SU-DHL-6 (cell line): Measurements from ENCODE around the gene CYSTM1.

Source experiments
- H2AFZ ChIP-seq: fragments of 200-600 bp; sonication (generic); 2 replicates; pipeline ENCODE4 v1.6.1; 2014; ENCODE audit warnings: low read depth, mild to moderate bottlenecking, moderate library complexity, mixed read lengths, antibody characterized with exemption, low read length; ENCODE audit not compliant: severe bottlenecking
- H3F3A ChIP-seq: fragments of 200-600 bp; shearing (Covaris generic); 2 replicates; pipeline ENCODE4 v1.6.0; 2016; ENCODE audit warnings: antibody characterized with exemption, mild to moderate bottlenecking; ENCODE audit not compliant: insufficient read depth
- H3K27ac ChIP-seq: fragments of 200-600 bp; sonication (generic); 2 replicates; pipeline ENCODE4 v1.5.1; 2016; ENCODE audit warnings: low read depth, mild to moderate bottlenecking, low read length, moderate library complexity, mixed read lengths
- H3K27me3 ChIP-seq: fragments of 200-600 bp; sonication (generic), shearing (Covaris generic); 2 replicates; pipeline ENCODE4 v1.6.0; 2014; ENCODE audit warnings: mild to moderate bottlenecking, low read length
- H3K36me3 ChIP-seq: fragments of 200-600 bp; sonication (generic); 2 replicates; pipeline ENCODE4 v1.6.1; 2014; ENCODE audit warnings: mild to moderate bottlenecking, low read length, mixed read lengths
- H3K4me2 ChIP-seq: fragments of 300-600, 200-600 bp; shearing (Covaris generic), sonication (generic); 2 replicates; pipeline ENCODE4 v1.6.0; 2014; ENCODE audit warnings: low read length, low read depth, mild to moderate bottlenecking; ENCODE audit not compliant: poor library complexity, severe bottlenecking
- H3K4me3 ChIP-seq: fragments of 200-600 bp; sonication (generic); 2 replicates; pipeline ENCODE4 v1.5.1; 2014; ENCODE audit warnings: antibody characterized with exemption, low read length, mild to moderate bottlenecking, mixed read lengths; ENCODE audit not compliant: insufficient read depth, poor library complexity, severe bottlenecking
- H3K79me2 ChIP-seq: fragments of 200-600 bp; sonication (generic); 2 replicates; pipeline ENCODE4 v1.6.1; 2014; ENCODE audit warnings: mild to moderate bottlenecking, low read length, moderate library complexity; ENCODE audit not compliant: insufficient read depth
- H3K9ac ChIP-seq: fragments of 200-600 bp; sonication (generic); 2 replicates; pipeline ENCODE4 v1.7.0; 2014; ENCODE audit warnings: mild to moderate bottlenecking, low read length
- H3K9me2 ChIP-seq: fragments of 200-600 bp; sonication (generic); replicated peaks from 2 replicates; pipeline ENCODE4 v1.6.1; 2014; ENCODE audit warnings: low read length; ENCODE audit not compliant: insufficient read depth
- H3K9me3 ChIP-seq: fragments of 200-600 bp; sonication (generic); 2 replicates; pipeline ENCODE4 v1.6.1; 2014; ENCODE audit warnings: low read length, mixed read lengths; ENCODE audit not compliant: insufficient read depth
- H4K20me1 ChIP-seq: fragments of 200-600 bp; sonication (generic); 2 replicates; pipeline ENCODE4 v1.6.1; 2014; ENCODE audit warnings: low read depth, mild to moderate bottlenecking, antibody characterized with exemption, low read length, moderate library complexity, mixed read lengths
- CTCF ChIP-seq: fragments of 200-600 bp; sonication (generic); IDR thresholded peaks from one replicate; pipeline ENCODE4 v1.5.1; 2017; ENCODE audit warnings: antibody characterized with exemption, mild to moderate bottlenecking, low read length, moderate library complexity; ENCODE audit not compliant: insufficient read depth, poor library complexity, severe bottlenecking
- EZH2phosphoT487 ChIP-seq: fragments of 200-600 bp; sonication (generic), shearing (Covaris generic); conservative IDR thresholded peaks from 2 replicates; pipeline ENCODE4 v1.6.1; 2018; ENCODE audit warnings: mild to moderate bottlenecking, antibody characterized with exemption, low read length, moderate library complexity, mixed read lengths

CYSTM1 gene

GRCh38 chr5:140220698-140221064 lies 45.7 kb downstream of the CYSTM1 start:
- H3K79me2 ChIP-seq, result no peaks in the 10 kb centered on the region
- no peak overlapping the region for H3K4me2 ChIP-seq
- no peaks in the 10 kb centered on the region for H4K20me1 ChIP-seq
- H3K4me3 ChIP-seq, result no peak overlapping the region
- H3F3A ChIP-seq, result no peaks in the 10 kb centered on the region
- H3K9me3 ChIP-seq, result no peaks in the 10 kb centered on the region
- H3K27ac ChIP-seq, result no peak overlapping the region
- H3K9ac ChIP-seq, result no peak overlapping the region
- no peaks in the 10 kb centered on the region for H3K36me3 ChIP-seq
- H2AFZ ChIP-seq, result no peak overlapping the region
- H3K27me3 ChIP-seq, result no peaks in the 10 kb centered on the region
- H3K9me2 ChIP-seq, result no peaks in the 10 kb centered on the region
- TF ChIP-seq EZH2phosphoT487 (no peak), CTCF (no peak)

- Histone ChIP-seq H3K9me2 (no peaks in the 10 kb centered on the region), H3F3A (no peaks in the 10 kb centered on the region), H3K36me3 (no peaks in the 10 kb centered on the region), H3K27ac (no peak overlapping the region), H3K9ac (no peak overlapping the region), H3K4me3 (no peak overlapping the region), H3K4me2 (no peak overlapping the region), H3K27me3 (no peaks in the 10 kb centered on the region), H2AFZ (no peak overlapping the region), H3K9me3 (no peaks in the 10 kb centered on the region), H4K20me1 (no peaks in the 10 kb centered on the region), H3K79me2 (no peaks in the 10 kb centered on the region)
- TF ChIP-seq EZH2phosphoT487, result no peak
- TF ChIP-seq CTCF, result no peak
Observed at GRCh38 chr5:140221697-140222223, 46.8 kb downstream of the CYSTM1 start.

- Histone ChIP-seq H3K36me3 (no peaks in the 10 kb centered on the region), H3K79me2 (no peaks in the 10 kb centered on the region), H3K27me3 (no peaks in the 10 kb centered on the region), H3K4me3 (no peak overlapping the region), H3K4me2 (no peak overlapping the region), H4K20me1 (no peaks in the 10 kb centered on the region), H3K9ac (no peak overlapping the region), H3K27ac (no peak overlapping the region), H3F3A (no peaks in the 10 kb centered on the region), H3K9me2 (no peaks in the 10 kb centered on the region), H2AFZ (no peak overlapping the region), H3K9me3 (no peaks in the 10 kb centered on the region)
- no peak for TF ChIP-seq EZH2phosphoT487
- TF ChIP-seq CTCF, result no peak
Observed at GRCh38 chr5:140222416-140222815, 47.4 kb downstream of the CYSTM1 start.

GRCh38 chr5:140223567-140223966 lies 48.6 kb downstream of the CYSTM1 start:
- Histone ChIP-seq H3F3A (no peaks in the 10 kb centered on the region), H3K4me2 (no peak overlapping the region), H3K27me3 (no peaks in the 10 kb centered on the region), H3K27ac (no peak overlapping the region), H4K20me1 (no peaks in the 10 kb centered on the region), H3K9me3 (no peaks in the 10 kb centered on the region), H3K36me3 (no peaks in the 10 kb centered on the region), H3K9ac (no peak overlapping the region), H3K79me2 (no peaks in the 10 kb centered on the region), H3K4me3 (no peak overlapping the region), H2AFZ (no peak overlapping the region), H3K9me2 (no peaks in the 10 kb centered on the region)
- no peak for TF ChIP-seq EZH2phosphoT487
- no peak for TF ChIP-seq CTCF
